AG04449 (cell line): ENCODE results near the gene KLHL13.

Experiments
- CTCF ChIA-PET: fragments of 350-600 bp; formaldehyde crosslinking; extraction: SDS; loops from one replicate; lab custom pipeline; 2021; ENCODE audit warnings: antibody characterized with exemption; lab: Yijun Ruan, JAX
- POLR2A ChIA-PET: fragments of 400-600, 350-600 bp; formaldehyde crosslinking; extraction: SDS; loops from one replicate; lab custom pipeline; 2020; ENCODE audit warnings: antibody characterized with exemption, inconsistent platforms; lab: Yijun Ruan, JAX
- DNase-seq: peaks from one replicate; pipeline ENCODE4 v3.0.0-alpha.2; 2010; ENCODE audit warnings: low read depth, low spot score
- H3K4me3 ChIP-seq: 2 replicates; pipeline ENCODE4 v1.5.1; 2011; ENCODE audit warnings: low read depth, mild to moderate bottlenecking, control low read depth, low read length
- CTCF ChIP-seq: IDR thresholded peaks from one replicate; pipeline ENCODE4 v1.5.1; 2011; ENCODE audit warnings: mild to moderate bottlenecking, moderate library complexity, low read length, control low read depth, inconsistent platforms; ENCODE audit not compliant: insufficient read depth; ENCODE audit errors: missing control alignments

KLHL13 gene

GRCh38 chrX:117996918-117997480, 119.6 kb downstream of the KLHL13 start:
- H3K4me3 ChIP-seq = no peak overlapping the region
- DNase-seq = no peak
- ChIA-PET POLR2A (no interaction called here), CTCF (no interaction called here)
- no peak for TF ChIP-seq CTCF

GRCh38 chrX:117996408-117996807, 120.2 kb downstream of the KLHL13 start:
- CTCF ChIA-PET = no interaction called here
- TF ChIP-seq CTCF = no peak
- no peak for DNase-seq
- no peak overlapping the region for H3K4me3 ChIP-seq
- POLR2A ChIA-PET = no interaction called here

DNA sequence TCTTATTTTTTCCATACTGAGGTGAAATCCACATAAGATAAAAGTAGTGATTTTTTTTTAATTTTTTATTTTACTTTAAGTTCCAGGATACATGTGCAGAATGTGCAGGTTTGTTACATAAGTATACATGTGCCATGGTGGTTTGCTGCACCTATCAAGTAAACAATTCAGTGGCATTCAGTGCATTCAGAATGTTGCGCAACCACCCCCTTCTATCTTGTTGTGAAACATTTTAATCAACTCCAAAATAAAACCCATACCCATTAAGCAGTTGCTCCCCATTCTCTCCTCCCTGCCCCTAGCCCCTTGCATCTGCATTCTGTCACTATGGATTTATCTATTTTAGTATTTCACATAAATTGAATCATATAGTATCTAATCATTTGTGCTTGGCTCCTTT, 121.2 kb downstream of the KLHL13 start:
- TF ChIP-seq CTCF = no peak
- no peak overlapping the region for H3K4me3 ChIP-seq
- ChIA-PET CTCF (no interaction called here), POLR2A (no interaction called here)
- no peak for DNase-seq

DNA sequence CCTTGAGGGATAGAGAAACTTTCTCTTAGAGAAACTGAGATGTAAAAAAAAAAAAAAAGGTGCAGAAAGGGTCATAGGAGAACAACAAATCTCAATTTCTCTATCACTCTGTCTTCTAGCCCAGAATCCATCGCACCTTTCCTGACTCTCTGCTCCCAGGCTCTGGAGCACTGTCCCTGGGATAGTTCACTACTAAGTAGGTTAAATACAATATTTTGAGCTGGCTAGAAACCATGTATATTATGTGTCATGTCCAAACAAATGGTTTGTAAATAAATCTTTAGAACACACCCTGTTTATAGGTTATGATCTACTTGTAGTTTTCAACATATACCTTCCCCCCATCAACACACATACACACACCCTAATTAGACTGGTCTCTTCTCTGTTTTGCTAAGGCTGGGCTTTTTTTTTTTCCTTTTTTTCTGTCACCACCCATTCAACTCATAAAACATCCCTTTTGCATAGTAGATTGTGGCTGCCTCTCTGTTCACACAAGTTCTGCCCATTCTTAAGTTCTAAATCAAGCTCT, 124.4 kb downstream of the KLHL13 start:
- ChIA-PET POLR2A (no interaction called here), CTCF (no interaction called here)
- DNase-seq = no peak

GRCh38 chrX:117990438-117990837, 126.2 kb downstream of the KLHL13 start:
- no peak for TF ChIP-seq CTCF
- DNase-seq = no peak
- CTCF ChIA-PET = no interaction called here
- POLR2A ChIA-PET = no interaction called here
- no peak overlapping the region for H3K4me3 ChIP-seq

More for the DNA sequence above, 124.4 kb downstream of the KLHL13 start:
- no peak for TF ChIP-seq CTCF
- no peak overlapping the region for H3K4me3 ChIP-seq

GRCh38 chrX:117989512-117989911, 127.1 kb downstream of the KLHL13 start:
- TF ChIP-seq CTCF = no peak
- CTCF ChIA-PET = no interaction called here
- POLR2A ChIA-PET = no interaction called here
- no peak for DNase-seq
- no peak overlapping the region for H3K4me3 ChIP-seq
